Measurements from ENCODE around the gene LHFPL6. TPM values are rescaled to one million over a fixed set of nuclear protein-coding genes. Genes with fewer than 3 reads are reported as not detected.

LHFPL6 gene
- total RNA-seq, 1 donor from 2014 or later = 38.5 TPM

- no peaks in the 10 kb centered on the region for H3K9me3 Mint-ChIP-seq (ENCODE audit: unreplicated experiment)
- H3K36me3 Mint-ChIP-seq (ENCODE audit: low read depth, unreplicated experiment) = no peaks in the 10 kb centered on the region
- H3K27ac Mint-ChIP-seq (ENCODE audit: unreplicated experiment) = no peak overlapping the region
- DNase-seq (ENCODE audit: low spot score) = no peak
- no peaks in the 10 kb centered on the region for H3K27me3 Mint-ChIP-seq (ENCODE audit: unreplicated experiment)
- H3K4me1 Mint-ChIP-seq (ENCODE audit: unreplicated experiment) = peaks cover 24% of the 10 kb centered on the region
- no peak overlapping the region for H3K4me3 Mint-ChIP-seq (ENCODE audit: unreplicated experiment)
- no peak for TF ChIP-seq CTCF (IDR thresholded peaks at IDR 0.05; ENCODE audit: unreplicated experiment)
Measured at GRCh38 chr13:39407786-39408185, 195.2 kb downstream of the LHFPL6 start.

GRCh38 chr13:39407138-39407537 is 195.9 kb downstream of the LHFPL6 start:
- peaks cover 2% of the 10 kb centered on the region for H3K27me3 Mint-ChIP-seq (ENCODE audit: unreplicated experiment)
- H3K27ac Mint-ChIP-seq (ENCODE audit: unreplicated experiment) = no peak overlapping the region
- peaks cover 25% of the 10 kb centered on the region for H3K4me1 Mint-ChIP-seq (ENCODE audit: unreplicated experiment)
- H3K36me3 Mint-ChIP-seq (ENCODE audit: low read depth, unreplicated experiment) = no peaks in the 10 kb centered on the region
- H3K9me3 Mint-ChIP-seq (ENCODE audit: unreplicated experiment) = no peaks in the 10 kb centered on the region
- no peak for DNase-seq (ENCODE audit: low spot score)
- no peak for TF ChIP-seq CTCF (IDR thresholded peaks at IDR 0.05; ENCODE audit: unreplicated experiment)
- no peak overlapping the region for H3K4me3 Mint-ChIP-seq (ENCODE audit: unreplicated experiment)

GRCh38 chr13:39406688-39407087 is 196.3 kb downstream of the LHFPL6 start:
- peaks cover 2% of the 10 kb centered on the region for H3K27me3 Mint-ChIP-seq (ENCODE audit: unreplicated experiment)
- H3K9me3 Mint-ChIP-seq (ENCODE audit: unreplicated experiment) = no peaks in the 10 kb centered on the region
- H3K4me3 Mint-ChIP-seq (ENCODE audit: unreplicated experiment) = no peak overlapping the region
- peaks cover 26% of the 10 kb centered on the region for H3K4me1 Mint-ChIP-seq (ENCODE audit: unreplicated experiment)
- no peak for DNase-seq (ENCODE audit: low spot score)
- no peak overlapping the region for H3K27ac Mint-ChIP-seq (ENCODE audit: unreplicated experiment)
- no peak for TF ChIP-seq CTCF (IDR thresholded peaks at IDR 0.05; ENCODE audit: unreplicated experiment)
- no peaks in the 10 kb centered on the region for H3K36me3 Mint-ChIP-seq (ENCODE audit: low read depth, unreplicated experiment)

GRCh38 chr13:39405596-39406205 is 197.3 kb downstream of the LHFPL6 start:
- H3K4me1 Mint-ChIP-seq (ENCODE audit: unreplicated experiment) = peaks cover 26% of the 10 kb centered on the region
- no peak overlapping the region for H3K27ac Mint-ChIP-seq (ENCODE audit: unreplicated experiment)

More at GRCh38 chr13:39405596-39406205, 197.3 kb downstream of the LHFPL6 start:
- peaks cover 2% of the 10 kb centered on the region for H3K27me3 Mint-ChIP-seq (ENCODE audit: unreplicated experiment)
- DNase-seq (ENCODE audit: low spot score) = no peak
- no peak overlapping the region for H3K4me3 Mint-ChIP-seq (ENCODE audit: unreplicated experiment)
- no peaks in the 10 kb centered on the region for H3K36me3 Mint-ChIP-seq (ENCODE audit: low read depth, unreplicated experiment)
- H3K9me3 Mint-ChIP-seq (ENCODE audit: unreplicated experiment) = no peaks in the 10 kb centered on the region
- TF ChIP-seq CTCF (IDR thresholded peaks at IDR 0.05; ENCODE audit: unreplicated experiment) = no peak
